ENCODE data around the gene SLC4A1AP. TPM values are rescaled to one million over a fixed set of nuclear protein-coding genes. Genes with fewer than 3 reads are reported as not detected.
"Not testable (repeated sequence)": the region's sequence is repeated elsewhere in the genome, so short reads cannot be mapped to it uniquely, and the experiment has no call there.

SLC4A1AP gene
- total and polyA plus RNA-seq, 4 experiments from 2014 or later = 24.4 to 32.1 (median 26.5) TPM

DNA sequence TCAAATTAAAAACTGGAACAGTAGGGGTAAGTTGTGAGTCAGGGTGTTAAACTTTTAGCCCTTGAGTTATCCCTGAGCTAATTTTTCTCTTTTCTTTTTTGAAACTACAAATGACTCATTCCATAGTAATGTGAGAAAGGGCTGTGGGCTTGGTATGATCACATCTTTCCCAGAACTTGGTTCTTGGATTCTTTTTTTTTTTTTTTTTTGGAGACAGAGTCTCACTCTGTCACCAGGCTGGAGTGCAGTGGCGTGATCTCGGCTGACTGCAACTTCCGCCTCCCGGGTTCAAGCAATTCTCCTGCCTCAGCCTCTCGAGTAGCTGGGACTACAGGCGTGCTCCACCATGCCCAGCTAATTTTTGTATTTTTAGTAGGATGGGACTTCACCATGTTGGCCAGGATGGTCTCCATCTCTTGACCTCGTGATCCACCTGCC lies 18.7 kb downstream of the SLC4A1AP start:
- Histone ChIP-seq H3K36me3 (ENCODE audit: insufficient read depth, low read length) (peaks cover 25% of the 10 kb centered on the region), H3K4me1 (ENCODE audit: insufficient read depth, low read length) (peaks cover 26% of the 10 kb centered on the region)
- not testable (repeated sequence) for H3K9me3 Mint-ChIP-seq; H3K9me3 ChIP-seq (ENCODE audit: control insufficient read depth in 1 of 2, low read length in 2 of 2); H3K27me3 ChIP-seq (ENCODE audit: insufficient read depth, low read length); H3K27ac ChIP-seq (ENCODE audit: low read depth, low read length); DNase-seq; H3K27me3 Mint-ChIP-seq; H3K4me3 Mint-ChIP-seq; H3K4me3 ChIP-seq (ENCODE audit: low read length in 2 of 2)
- ChIA-PET POLR2A (ENCODE audit: partially characterized antibody) (interaction anchor here (0.6 to 1.5 kb wide), 2 partner anchors 273 to 359 kb away, joined by 3 to 4 read pairs; partner anchors contain the start of gene PPM1G), CTCF (ENCODE audit: partially characterized antibody) (interaction anchor here (0.7 to 4.6 kb wide), 21 partner anchors 8 to 1340 kb away, joined by 3 to 39 read pairs (median 6); partner anchors contain the start of genes SLC4A1AP and SUPT7L)
- Mint-ChIP-seq H3K27ac (peak overlapping the region in 2 of 7 donors; percentile 2 to 50), H3K36me3 (peaks cover 31 to 56% of the 10 kb centered on the region in 2 donors), H3K4me1 (peaks cover 12 to 21% (median 16%) of the 10 kb centered on the region in 4 donors)
- intact Hi-C loops (cut with micrococcal nuclease) = loop anchor here (5.0 kb wide), 1 partner anchor 310 kb away; the partner anchor contains the start of genes EIF2B4 and SNX17

DNA sequence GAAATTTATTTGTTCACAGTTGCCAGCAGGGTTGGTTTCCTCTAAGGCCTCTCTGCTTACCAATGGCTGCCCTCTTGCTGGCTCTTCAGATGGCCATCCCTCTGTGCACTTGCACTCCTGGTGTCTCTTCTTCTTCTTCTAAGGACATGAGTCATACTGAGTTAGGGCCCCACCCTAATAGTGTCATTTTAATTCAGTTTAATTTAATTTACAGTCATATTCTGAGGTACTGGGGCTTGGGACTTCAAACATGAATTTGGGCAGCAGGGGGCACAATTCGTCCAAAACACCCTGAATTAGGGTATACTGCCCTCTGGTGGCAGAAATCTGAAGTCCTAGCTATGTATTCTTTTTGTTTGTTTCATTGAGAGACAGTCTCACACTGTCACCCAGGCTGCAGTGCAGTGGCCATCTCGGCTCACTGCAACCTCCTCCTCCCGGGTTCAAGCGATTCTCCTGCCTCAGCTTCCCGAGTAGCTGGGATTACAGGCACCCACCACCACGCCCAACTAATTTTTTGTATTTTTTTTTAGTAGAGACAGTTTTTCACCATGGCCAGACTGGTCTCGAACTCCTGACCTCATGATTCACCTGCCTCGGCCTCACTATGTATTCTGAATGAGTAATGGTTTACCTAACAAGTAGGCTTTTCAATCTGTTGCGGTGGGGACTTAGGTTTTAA lies 19.8 kb downstream of the SLC4A1AP start:
- peaks cover 26 to 59% of the 10 kb centered on the region in 2 donors for H3K36me3 Mint-ChIP-seq
- no peak overlapping the region for H3K27ac ChIP-seq (ENCODE audit: low read depth, low read length)
- CTCF ChIA-PET (ENCODE audit: partially characterized antibody) = interaction anchor here (0.5 to 4.6 kb wide), 43 partner anchors 8 to 761 kb away, joined by 3 to 39 read pairs (median 4); partner anchors contain the start of genes CCDC121, GPN1, MRPL33 and SLC4A1AP

DNA sequence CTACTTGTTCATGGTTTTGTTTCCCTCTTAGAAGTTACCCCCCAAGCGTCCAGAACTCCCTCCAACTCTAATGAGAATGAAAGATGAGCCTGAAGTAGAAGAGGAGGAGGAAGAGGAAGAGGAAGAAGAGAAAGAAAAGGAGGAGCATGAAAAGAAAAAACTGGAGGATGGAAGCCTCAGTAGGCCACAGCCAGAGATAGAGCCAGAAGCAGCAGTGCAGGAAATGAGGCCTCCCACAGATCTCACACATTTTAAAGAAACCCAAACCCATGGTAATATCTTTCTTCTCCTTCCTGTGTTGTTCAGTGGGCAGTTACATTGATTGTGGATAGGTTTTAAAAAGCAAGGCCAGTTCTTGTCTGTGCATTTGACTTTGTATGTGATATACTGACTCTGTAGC lies 21.3 kb downstream of the SLC4A1AP start:
- CTCF ChIA-PET (ENCODE audit: partially characterized antibody) = interaction anchor here (1.2 to 4.6 kb wide), 8 partner anchors 11 to 723 kb away, joined by 3 to 30 read pairs (median 6); partner anchors contain the start of genes SLC4A1AP and SUPT7L
- H3K9me3 ChIP-seq (ENCODE audit: control insufficient read depth in 1 of 2, low read length in 2 of 2); DNase-seq; H3K9me3 Mint-ChIP-seq; H3K27me3 ChIP-seq (ENCODE audit: insufficient read depth, low read length); H3K27ac ChIP-seq (ENCODE audit: low read depth, low read length); intact Hi-C loops (cut with micrococcal nuclease); H3K27me3 Mint-ChIP-seq; POLR2A ChIA-PET (ENCODE audit: partially characterized antibody); H3K4me3 ChIP-seq (ENCODE audit: low read length in 2 of 2): not testable (repeated sequence)
- Mint-ChIP-seq H3K4me3 (peak overlapping the region in 4 of 8 donors; percentile 14 to 73 (median 30)), H3K36me3 (peaks cover 21 to 53% of the 10 kb centered on the region in 2 donors), H3K4me1 (peaks cover 12 to 21% (median 16%) of the 10 kb centered on the region in 4 donors), H3K27ac (peak overlapping the region; percentile 10 to 79 (median 65))
- peaks cover 29% of the 10 kb centered on the region for H3K36me3 ChIP-seq (ENCODE audit: insufficient read depth, low read length)
- peaks cover 26% of the 10 kb centered on the region for H3K4me1 ChIP-seq (ENCODE audit: insufficient read depth, low read length)

More for the DNA sequence above, 19.8 kb downstream of the SLC4A1AP start:
- H3K27ac Mint-ChIP-seq = peak overlapping the region; percentile 62 to 93 (median 88)
- H3K36me3 ChIP-seq (ENCODE audit: insufficient read depth, low read length) = peaks cover 24% of the 10 kb centered on the region
- peaks cover 26% of the 10 kb centered on the region for H3K4me1 ChIP-seq (ENCODE audit: insufficient read depth, low read length)
- H3K9me3 Mint-ChIP-seq = peaks cover 0 to 1% (median 0%) of the 10 kb centered on the region in 8 donors
- H3K4me3 ChIP-seq (ENCODE audit: low read length in 2 of 2) = no peak overlapping the region
- peaks cover 12 to 21% (median 16%) of the 10 kb centered on the region in 4 donors for H3K4me1 Mint-ChIP-seq
- H3K9me3 ChIP-seq (ENCODE audit: control insufficient read depth in 1 of 2, low read length in 2 of 2) = no peaks in the 10 kb centered on the region
- intact Hi-C loops (cut with micrococcal nuclease) = loop anchor here (5.0 kb wide), 1 partner anchor 311 kb away; the partner anchor contains the start of genes EIF2B4 and SNX17
- H3K4me3 Mint-ChIP-seq = peak overlapping the region in 1 of 8 donors; percentile 36
- H3K27me3 ChIP-seq (ENCODE audit: insufficient read depth, low read length) = no peaks in the 10 kb centered on the region
- DNase-seq = peak; percentile 84 to 87 (median 86)
- POLR2A ChIA-PET (ENCODE audit: partially characterized antibody) = interaction anchor here (0.8 to 1.6 kb wide), 3 partner anchors 55 to 725 kb away, joined by 3 to 4 read pairs (median 4); partner anchors contain the start of genes CCDC121, GPN1 and PPM1G
- no peaks in the 10 kb centered on the region for H3K27me3 Mint-ChIP-seq

DNA sequence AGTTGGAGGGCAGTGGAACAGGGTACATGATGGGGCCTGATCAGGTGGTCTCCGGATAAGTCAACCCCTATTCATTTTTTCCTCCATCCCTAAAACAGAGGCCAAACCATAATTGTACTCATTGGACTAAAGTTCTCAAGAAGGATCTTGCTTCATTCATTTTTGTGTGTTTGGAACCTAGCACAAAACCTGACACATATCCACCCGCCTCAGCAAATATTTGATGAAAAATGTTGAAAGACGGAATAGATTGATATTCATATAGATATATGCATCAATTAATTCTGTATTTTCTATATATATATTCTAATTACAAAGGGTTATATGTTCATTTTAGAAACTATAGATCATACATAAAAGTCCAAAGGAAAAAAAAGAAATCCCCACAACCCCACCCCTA lies 21.9 kb downstream of the SLC4A1AP start:
- intact Hi-C loops (cut with micrococcal nuclease) = no loop called here
- H3K27me3 ChIP-seq (ENCODE audit: insufficient read depth, low read length) = no peaks in the 10 kb centered on the region
- Mint-ChIP-seq H3K4me1 (peaks cover 12 to 21% (median 16%) of the 10 kb centered on the region in 4 donors), H3K9me3 (peaks cover 0 to 1% (median 0%) of the 10 kb centered on the region in 8 donors), H3K27ac (peak overlapping the region in 3 of 7 donors; percentile 65 to 79 (median 70)), H3K4me3 (peak overlapping the region in 3 of 8 donors; percentile 18 to 73 (median 20)), H3K27me3 (no peaks in the 10 kb centered on the region), H3K36me3 (peaks cover 21 to 52% of the 10 kb centered on the region in 2 donors)
- H3K9me3 ChIP-seq (ENCODE audit: control insufficient read depth in 1 of 2, low read length in 2 of 2) = no peaks in the 10 kb centered on the region
- peaks cover 29% of the 10 kb centered on the region for H3K36me3 ChIP-seq (ENCODE audit: insufficient read depth, low read length)
- ChIA-PET CTCF (ENCODE audit: partially characterized antibody) (no interaction called here), POLR2A (ENCODE audit: partially characterized antibody) (no interaction called here)
- DNase-seq = no peak
- H3K27ac ChIP-seq (ENCODE audit: low read depth, low read length) = no peak overlapping the region
- peaks cover 26% of the 10 kb centered on the region for H3K4me1 ChIP-seq (ENCODE audit: insufficient read depth, low read length)
- no peak overlapping the region for H3K4me3 ChIP-seq (ENCODE audit: low read length in 2 of 2)

DNA sequence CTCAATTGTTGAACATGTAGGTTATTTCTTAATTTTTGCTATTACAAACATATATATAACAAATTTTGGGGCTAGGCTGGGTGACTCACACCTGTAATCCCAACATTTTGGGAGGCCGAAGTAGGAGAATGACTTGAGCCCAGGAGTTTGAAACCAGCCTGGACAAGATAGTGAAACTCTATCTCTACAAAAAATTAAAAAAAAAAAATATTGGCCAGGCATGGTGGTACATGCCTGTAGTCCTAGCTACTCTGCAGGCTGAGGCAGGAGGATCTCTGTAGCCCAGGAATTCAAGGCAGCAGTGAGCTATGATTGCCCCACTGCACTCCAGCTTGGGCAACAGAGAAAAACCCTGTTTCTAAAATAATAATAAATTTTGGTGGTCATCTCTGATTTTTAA lies 23.5 kb downstream of the SLC4A1AP start:
- Mint-ChIP-seq H3K27me3 (no peaks in the 10 kb centered on the region), H3K9me3 (no peaks in the 10 kb centered on the region), H3K27ac (no peak overlapping the region), H3K4me1 (peaks cover 10 to 26% (median 18%) of the 10 kb centered on the region in 4 donors), H3K4me3 (no peak overlapping the region), H3K36me3 (peaks cover 28 to 49% of the 10 kb centered on the region in 2 donors)
- H3K27ac ChIP-seq (ENCODE audit: low read depth, low read length) = no peak overlapping the region
- ChIA-PET CTCF (ENCODE audit: partially characterized antibody) (no interaction called here), POLR2A (ENCODE audit: partially characterized antibody) (no interaction called here)
- no peak for DNase-seq
- no peaks in the 10 kb centered on the region for H3K9me3 ChIP-seq (ENCODE audit: control insufficient read depth in 1 of 2, low read length in 2 of 2)
- peaks cover 29% of the 10 kb centered on the region for H3K36me3 ChIP-seq (ENCODE audit: insufficient read depth, low read length)
- H3K27me3 ChIP-seq (ENCODE audit: insufficient read depth, low read length) = no peaks in the 10 kb centered on the region
- intact Hi-C loops (cut with micrococcal nuclease) = no loop called here
- peaks cover 26% of the 10 kb centered on the region for H3K4me1 ChIP-seq (ENCODE audit: insufficient read depth, low read length)
- no peak overlapping the region for H3K4me3 ChIP-seq (ENCODE audit: low read length in 2 of 2)

DNA sequence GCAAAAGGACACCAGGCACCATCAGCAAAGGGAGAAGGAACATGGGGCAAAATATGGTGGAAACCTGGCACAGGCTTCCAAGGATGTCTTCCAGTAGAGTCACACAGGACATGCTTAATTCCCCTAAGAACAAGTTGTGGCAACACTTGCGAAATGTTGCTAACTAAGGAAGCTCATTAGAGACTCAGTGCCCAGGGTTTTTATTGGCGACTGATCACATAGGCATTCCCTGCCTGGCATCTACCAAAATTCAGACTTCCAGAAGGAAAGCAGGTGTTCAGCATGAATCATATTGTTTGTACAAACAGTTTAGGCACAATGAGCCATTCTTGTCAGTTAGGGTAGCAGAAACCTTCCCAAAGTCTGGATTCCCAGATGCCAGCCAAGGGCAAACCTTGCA lies 25.7 kb downstream of the SLC4A1AP start:
- intact Hi-C loops (cut with micrococcal nuclease) = no loop called here
- Mint-ChIP-seq H3K36me3 (peaks cover 32 to 47% of the 10 kb centered on the region in 2 donors), H3K27ac (no peak overlapping the region), H3K4me1 (peaks cover 6 to 18% (median 9%) of the 10 kb centered on the region in 4 donors), H3K4me3 (no peak overlapping the region), H3K9me3 (no peaks in the 10 kb centered on the region), H3K27me3 (no peaks in the 10 kb centered on the region)
- CTCF ChIA-PET (ENCODE audit: partially characterized antibody) = no interaction called here
- POLR2A ChIA-PET (ENCODE audit: partially characterized antibody) = no interaction called here
- Histone ChIP-seq H3K27me3 (ENCODE audit: insufficient read depth, low read length) (no peaks in the 10 kb centered on the region), H3K27ac (ENCODE audit: low read depth, low read length) (no peak overlapping the region), H3K9me3 (ENCODE audit: control insufficient read depth in 1 of 2, low read length in 2 of 2) (no peaks in the 10 kb centered on the region), H3K4me3 (ENCODE audit: low read length in 2 of 2) (no peak overlapping the region), H3K4me1 (ENCODE audit: insufficient read depth, low read length) (peaks cover 11% of the 10 kb centered on the region), H3K36me3 (ENCODE audit: insufficient read depth, low read length) (peaks cover 30% of the 10 kb centered on the region)
- no peak for DNase-seq

DNA sequence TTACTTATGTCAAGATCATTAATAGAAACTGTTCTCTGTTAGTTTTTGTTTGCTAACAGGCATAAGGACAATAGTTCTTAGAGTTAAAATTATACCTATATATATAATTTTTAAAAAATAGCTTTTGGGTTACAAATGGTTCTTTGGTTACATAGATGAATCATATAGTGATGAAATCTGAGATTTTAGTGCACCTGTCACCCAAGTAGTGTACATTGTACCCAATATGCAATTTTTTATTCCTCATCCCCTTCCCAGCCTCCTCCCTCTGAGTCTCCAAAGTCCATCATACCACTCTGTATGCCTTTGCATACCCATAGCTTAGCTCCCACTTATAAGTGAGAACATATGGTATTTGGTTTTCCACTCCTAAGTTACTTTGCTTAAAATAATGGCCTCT lies 26.4 kb downstream of the SLC4A1AP start:
- H3K36me3 Mint-ChIP-seq = peaks cover 28 to 44% of the 10 kb centered on the region in 2 donors
- H3K27ac ChIP-seq (ENCODE audit: low read depth, low read length) = no peak overlapping the region
- intact Hi-C loops (cut with micrococcal nuclease) = no loop called here
- no peak overlapping the region for H3K4me3 ChIP-seq (ENCODE audit: low read length in 2 of 2)
- no peaks in the 10 kb centered on the region for H3K9me3 Mint-ChIP-seq
- H3K4me1 Mint-ChIP-seq = peaks cover 4 to 12% (median 5%) of the 10 kb centered on the region in 4 donors
- peaks cover 5% of the 10 kb centered on the region for H3K4me1 ChIP-seq (ENCODE audit: insufficient read depth, low read length)
- ChIA-PET CTCF (ENCODE audit: partially characterized antibody) (interaction anchor here (1.2 kb wide), 1 partner anchor 14 kb away, joined by 4 read pairs; no protein-coding TSS in a partner anchor), POLR2A (ENCODE audit: partially characterized antibody) (no interaction called here)
- DNase-seq = no peak
- no peaks in the 10 kb centered on the region for H3K27me3 ChIP-seq (ENCODE audit: insufficient read depth, low read length)
- H3K9me3 ChIP-seq (ENCODE audit: control insufficient read depth in 1 of 2, low read length in 2 of 2) = no peaks in the 10 kb centered on the region
- no peak overlapping the region for H3K4me3 Mint-ChIP-seq
- no peak overlapping the region for H3K27ac Mint-ChIP-seq
- peaks cover 30% of the 10 kb centered on the region for H3K36me3 ChIP-seq (ENCODE audit: insufficient read depth, low read length)
- no peaks in the 10 kb centered on the region for H3K27me3 Mint-ChIP-seq

Measured in CD4-positive, alpha-beta memory T cell (primary cell).